ENCODE data around the gene BOLA3. TPM values are rescaled to one million over a fixed set of nuclear protein-coding genes. Genes with fewer than 3 reads are reported as not detected.
A peak's percentile ranks its signal among the peaks of the same experiment; 100 is the strongest.

Gene BOLA3
- total and polyA plus RNA-seq, 7 experiments from 2014 or later = 6.9 to 87.3 (median 15.7) TPM

GRCh38 chr2:74146929-74147726 lies 584 bp downstream of the BOLA3 start:
- Mint-ChIP-seq H3K4me3 (no peak overlapping the region), H3K4me1 (peaks cover 0 to 18% (median 5%) of the 10 kb centered on the region in 7 donors), H3K9me3 (no peaks in the 10 kb centered on the region), H3K36me3 (peaks cover 4 to 6% (median 4%) of the 10 kb centered on the region in 5 donors), H3K27ac (no peak overlapping the region), H3K27me3 (no peaks in the 10 kb centered on the region)
- ChIA-PET POLR2A (interaction anchor here (0.5 to 5.9 kb wide), 10 partner anchors 13 to 937 kb away, joined by 3 to 24 read pairs (median 3); partner anchors contain the start of genes HTRA2, MOB1A and MTHFD2), CTCF (interaction anchor here (0.6 to 2.3 kb wide), 13 partner anchors 8 to 323 kb away, joined by 3 to 13 read pairs (median 4); partner anchors contain the start of gene MOB1A)
- intact Hi-C loops (cut with micrococcal nuclease) = loop anchor here (1.0 to 10.0 kb wide), 12 partner anchors 27 to 410 kb away; partner anchors contain the start of genes DGUOK (in 2 of the 2), STAMBP (in 2 of the 2), MOB1A (in 1 of the 2) and MTHFD2 (in 1 of the 2)
- H3K4me1 ChIP-seq (ENCODE audit: control insufficient read depth in 2 of 2, insufficient read depth in 2 of 2, low read length in 2 of 2) = peaks cover 14 to 15% of the 10 kb centered on the region in 2 donors
- peak in 2 of 9 donors; percentile 15 to 24 for DNase-seq
- peak overlapping the region; percentile 72 for H3K4me3 ChIP-seq (ENCODE audit: low read length)
- peak; percentile 42 for ATAC-seq
- H3K27me3 ChIP-seq (ENCODE audit: control insufficient read depth in 2 of 2, insufficient read depth in 2 of 2, low read length in 2 of 2) = no peaks in the 10 kb centered on the region
- H3K36me3 ChIP-seq (ENCODE audit: control insufficient read depth in 2 of 3, insufficient read depth in 3 of 3, low read length in 3 of 3) = peaks cover 0 to 16% (median 0%) of the 10 kb centered on the region in 3 experiments
- H3K27ac ChIP-seq (ENCODE audit: low read depth, low read length) = peak overlapping the region; percentile 72
- no peaks in the 10 kb centered on the region for H3K9me3 ChIP-seq (ENCODE audit: control insufficient read depth in 2 of 3, low read length in 3 of 3)

- CTCF ChIA-PET = no interaction called here
- Histone ChIP-seq H3K36me3 (ENCODE audit: control insufficient read depth in 2 of 3, insufficient read depth in 3 of 3, low read length in 3 of 3) (peaks cover 0 to 30% (median 0%) of the 10 kb centered on the region in 3 experiments), H3K27me3 (ENCODE audit: control insufficient read depth in 2 of 2, insufficient read depth in 2 of 2, low read length in 2 of 2) (no peaks in the 10 kb centered on the region), H3K9me3 (ENCODE audit: control insufficient read depth in 2 of 3, low read length in 3 of 3) (no peaks in the 10 kb centered on the region), H3K4me1 (ENCODE audit: control insufficient read depth in 2 of 2, insufficient read depth in 2 of 2, low read length in 2 of 2) (peaks cover 9 to 10% of the 10 kb centered on the region in 2 donors), H3K4me3 (ENCODE audit: low read length) (no peak overlapping the region), H3K27ac (ENCODE audit: low read depth, low read length) (no peak overlapping the region)
- POLR2A ChIA-PET = no interaction called here
- DNase-seq (no peak), ATAC-seq (no peak)
- no peaks in the 10 kb centered on the region for H3K27me3 Mint-ChIP-seq
- H3K4me1 Mint-ChIP-seq = peaks cover 0 to 16% (median 7%) of the 10 kb centered on the region in 7 donors
- H3K4me3 Mint-ChIP-seq = no peak overlapping the region
- peak overlapping the region in 1 of 9 donors; percentile 36 for H3K27ac Mint-ChIP-seq
- intact Hi-C loops (cut with micrococcal nuclease) = loop anchor here in 1 of 2 donors (10.0 kb wide), 1 partner anchor 318 kb away; the partner anchor contains the start of gene STAMBP
- peaks cover 4 to 31% (median 11%) of the 10 kb centered on the region in 5 donors for H3K36me3 Mint-ChIP-seq
- no peaks in the 10 kb centered on the region for H3K9me3 Mint-ChIP-seq
These were observed 5.4 kb downstream of the BOLA3 start for GRCh38 chr2:74142340-74142739.

- H3K36me3 ChIP-seq (ENCODE audit: control insufficient read depth in 2 of 3, insufficient read depth in 3 of 3, low read length in 3 of 3) = peaks cover 0 to 33% (median 0%) of the 10 kb centered on the region in 3 experiments
- peaks cover 0 to 13% (median 6%) of the 10 kb centered on the region in 7 donors for H3K4me1 Mint-ChIP-seq
- DNase-seq = no peak
- no peaks in the 10 kb centered on the region for H3K9me3 ChIP-seq (ENCODE audit: control insufficient read depth in 2 of 3, low read length in 3 of 3)
- ATAC-seq = no peak
- ChIA-PET CTCF (interaction anchor here (0.9 to 1.0 kb wide), 2 partner anchors 9 to 18 kb away, joined by 3 to 4 read pairs; partner anchors contain the start of gene BOLA3), POLR2A (interaction anchor here (1.2 kb wide), 1 partner anchor 18 kb away, joined by 4 read pairs; no protein-coding TSS in a partner anchor)
- peaks cover 11 to 45% (median 18%) of the 10 kb centered on the region in 5 donors for H3K36me3 Mint-ChIP-seq
- H3K27ac ChIP-seq (ENCODE audit: low read depth, low read length) = no peak overlapping the region
- H3K4me1 ChIP-seq (ENCODE audit: control insufficient read depth in 2 of 2, insufficient read depth in 2 of 2, low read length in 2 of 2) = no peaks in the 10 kb centered on the region
- no peak overlapping the region for H3K4me3 Mint-ChIP-seq
- H3K4me3 ChIP-seq (ENCODE audit: low read length) = no peak overlapping the region
- H3K27me3 ChIP-seq (ENCODE audit: control insufficient read depth in 2 of 2, insufficient read depth in 2 of 2, low read length in 2 of 2) = no peaks in the 10 kb centered on the region
- intact Hi-C loops (cut with micrococcal nuclease) = no loop called here
- H3K9me3 Mint-ChIP-seq = no peaks in the 10 kb centered on the region
- no peak overlapping the region for H3K27ac Mint-ChIP-seq
- H3K27me3 Mint-ChIP-seq = no peaks in the 10 kb centered on the region
These were observed 8.9 kb downstream of the BOLA3 start for GRCh38 chr2:74138600-74139323.

- ChIA-PET POLR2A (interaction anchor here (1.2 kb wide), 1 partner anchor 19 kb away, joined by 4 read pairs; no protein-coding TSS in a partner anchor), CTCF (no interaction called here)
- Histone ChIP-seq H3K36me3 (ENCODE audit: control insufficient read depth in 2 of 3, insufficient read depth in 3 of 3, low read length in 3 of 3) (peaks cover 0 to 33% (median 0%) of the 10 kb centered on the region in 3 experiments), H3K4me3 (ENCODE audit: low read length) (no peak overlapping the region), H3K4me1 (ENCODE audit: control insufficient read depth in 2 of 2, insufficient read depth in 2 of 2, low read length in 2 of 2) (no peaks in the 10 kb centered on the region), H3K27me3 (ENCODE audit: control insufficient read depth in 2 of 2, insufficient read depth in 2 of 2, low read length in 2 of 2) (no peaks in the 10 kb centered on the region), H3K9me3 (ENCODE audit: control insufficient read depth in 2 of 3, low read length in 3 of 3) (no peaks in the 10 kb centered on the region), H3K27ac (ENCODE audit: low read depth, low read length) (no peak overlapping the region)
- Mint-ChIP-seq H3K27ac (peak overlapping the region in 1 of 9 donors; percentile 51), H3K4me3 (no peak overlapping the region), H3K9me3 (peaks cover 0 to 2% (median 0%) of the 10 kb centered on the region in 11 donors), H3K36me3 (peaks cover 11 to 51% (median 24%) of the 10 kb centered on the region in 5 donors), H3K27me3 (peaks cover 0 to 4% (median 0%) of the 10 kb centered on the region in 5 donors), H3K4me1 (peaks cover 0 to 13% (median 6%) of the 10 kb centered on the region in 7 donors)
- ATAC-seq (no peak), DNase-seq (no peak)
- intact Hi-C loops (cut with micrococcal nuclease) = no loop called here
These were observed 9.8 kb downstream of the BOLA3 start for GRCh38 chr2:74137651-74138599.

- Mint-ChIP-seq H3K9me3 (peaks cover 0 to 2% (median 0%) of the 10 kb centered on the region in 11 donors), H3K27ac (no peak overlapping the region), H3K4me3 (no peak overlapping the region), H3K4me1 (peaks cover 0 to 2% (median 0%) of the 10 kb centered on the region in 7 donors), H3K27me3 (peaks cover 0 to 22% (median 0%) of the 10 kb centered on the region in 5 donors), H3K36me3 (peaks cover 7 to 28% (median 14%) of the 10 kb centered on the region in 5 donors)
- Histone ChIP-seq H3K27ac (ENCODE audit: low read depth, low read length) (no peak overlapping the region), H3K4me1 (ENCODE audit: control insufficient read depth in 2 of 2, insufficient read depth in 2 of 2, low read length in 2 of 2) (no peaks in the 10 kb centered on the region), H3K36me3 (ENCODE audit: control insufficient read depth in 2 of 3, insufficient read depth in 3 of 3, low read length in 3 of 3) (peaks cover 0 to 10% (median 0%) of the 10 kb centered on the region in 3 experiments), H3K27me3 (ENCODE audit: control insufficient read depth in 2 of 2, insufficient read depth in 2 of 2, low read length in 2 of 2) (no peaks in the 10 kb centered on the region), H3K9me3 (ENCODE audit: control insufficient read depth in 2 of 3, low read length in 3 of 3) (no peaks in the 10 kb centered on the region), H3K4me3 (ENCODE audit: low read length) (no peak overlapping the region)
- ATAC-seq = no peak
- POLR2A ChIA-PET = no interaction called here
- no peak for DNase-seq
- intact Hi-C loops (cut with micrococcal nuclease) = no loop called here
- CTCF ChIA-PET = no interaction called here
These were observed 15.8 kb downstream of the BOLA3 start for GRCh38 chr2:74131901-74132300.
